CD4-positive, alpha-beta T cell treated with Interleukin-6 for 4 hours (primary cell): Measurements from ENCODE around the gene CHADL.

Experiments used
- DNase-seq: peaks from one replicate; pipeline ENCODE4 v3.0.0-alpha.2; 2020; ENCODE audit warnings: mixed read lengths

The CHADL gene

GRCh38 chr22:41229730-41230400, 10.9 kb downstream of the CHADL start:
- no peak for DNase-seq

DNA sequence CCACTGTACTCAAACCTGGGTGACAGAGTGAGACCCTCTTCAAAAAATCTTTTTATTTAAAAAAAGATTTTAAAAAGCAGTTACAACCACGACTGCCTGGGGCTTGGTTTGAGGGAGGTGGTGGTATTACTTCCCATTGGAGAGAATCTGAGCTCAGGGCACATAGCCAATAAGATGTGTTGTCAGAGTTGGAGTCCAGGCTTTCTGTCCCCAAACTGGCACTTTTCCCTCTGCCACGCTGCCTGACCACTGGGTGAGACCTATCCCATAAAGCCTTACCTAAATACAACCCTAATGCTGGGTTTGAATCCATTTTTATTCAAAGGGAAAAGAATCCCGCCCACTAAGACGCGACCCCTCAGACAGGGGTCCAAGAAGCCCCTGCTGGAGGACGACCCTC, 11.5 kb downstream of the CHADL start:
- no peak for DNase-seq

DNA sequence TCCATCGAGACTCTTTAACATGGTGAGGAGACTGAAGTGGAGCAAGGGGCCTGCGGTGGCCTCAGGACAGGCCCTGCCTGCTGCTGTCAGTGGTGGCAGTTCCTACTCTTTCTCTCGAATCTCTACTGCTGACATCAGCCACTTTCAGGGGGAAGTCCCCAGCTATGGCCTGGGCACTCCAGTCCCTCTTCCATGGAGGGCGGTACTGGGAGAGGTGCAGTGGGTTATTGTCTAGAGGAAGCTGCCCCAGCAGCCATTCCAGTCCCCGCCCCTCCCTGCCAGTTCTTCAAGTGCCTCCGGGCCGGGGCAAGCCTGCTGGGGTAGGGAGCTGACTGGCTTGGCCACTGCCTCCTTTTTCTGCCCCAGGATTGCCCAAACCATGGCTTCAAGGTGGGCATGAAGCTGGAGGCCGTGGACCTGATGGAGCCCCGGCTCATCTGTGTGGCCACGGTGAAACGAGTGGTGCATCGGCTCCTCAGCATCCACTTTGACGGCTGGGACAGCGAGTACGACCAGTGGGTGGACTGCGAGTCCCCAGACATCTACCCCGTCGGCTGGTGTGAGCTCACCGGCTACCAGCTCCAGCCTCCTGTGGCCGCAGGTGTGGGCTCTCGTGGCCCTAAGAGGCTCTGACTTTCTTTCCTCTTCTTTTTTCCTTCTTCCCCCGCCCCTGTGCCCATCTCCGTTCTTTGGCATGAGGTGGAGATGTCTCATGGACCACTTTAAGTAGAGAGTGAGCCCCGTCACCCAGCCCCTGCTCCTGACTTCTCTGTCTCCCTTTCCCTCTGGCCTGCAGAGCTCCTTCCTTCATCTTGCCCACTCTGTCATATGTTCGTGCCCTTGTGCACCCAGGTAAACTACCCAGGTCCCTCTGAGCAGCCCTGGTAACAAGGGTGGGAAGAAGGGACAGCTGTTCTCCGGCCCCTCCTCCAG, 13.7 kb downstream of the CHADL start:
- no peak for DNase-seq

GRCh38 chr22:41223535-41223934, 17.2 kb downstream of the CHADL start:
- DNase-seq = no peak

- no peak for DNase-seq
Observed at GRCh38 chr22:41222846-41223507, 17.8 kb downstream of the CHADL start.

- DNase-seq = peak; percentile 42
Observed at GRCh38 chr22:41217553-41218157, 23.1 kb downstream of the CHADL start.

DNA sequence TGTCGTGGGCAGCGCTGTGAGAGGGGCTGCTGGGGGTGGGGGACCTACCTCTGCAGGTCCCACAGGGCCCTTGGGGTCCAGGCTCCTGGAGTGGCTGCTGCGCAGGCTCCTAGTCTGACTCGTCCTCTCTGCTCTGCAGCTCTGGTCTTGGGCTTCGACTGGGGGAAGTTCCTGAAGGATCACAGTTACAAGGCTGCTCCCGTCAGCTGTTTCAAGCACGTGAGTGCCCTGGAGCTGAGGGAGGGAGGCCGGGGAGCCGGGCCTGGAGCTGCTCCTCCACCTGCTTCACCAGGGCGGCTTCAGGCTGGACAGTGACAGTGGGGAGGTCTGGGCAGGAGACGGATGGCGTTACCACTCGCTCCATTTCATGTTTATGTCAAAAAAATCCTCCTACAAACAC, 23.7 kb downstream of the CHADL start:
- DNase-seq = no peak

GRCh38 chr22:41215926-41216325, 24.8 kb downstream of the CHADL start:
- DNase-seq = no peak

GRCh38 chr22:41215409-41215808, 25.3 kb downstream of the CHADL start:
- DNase-seq = no peak

GRCh38 chr22:41206719-41207118, 34.0 kb downstream of the CHADL start:
- DNase-seq = no peak

DNA sequence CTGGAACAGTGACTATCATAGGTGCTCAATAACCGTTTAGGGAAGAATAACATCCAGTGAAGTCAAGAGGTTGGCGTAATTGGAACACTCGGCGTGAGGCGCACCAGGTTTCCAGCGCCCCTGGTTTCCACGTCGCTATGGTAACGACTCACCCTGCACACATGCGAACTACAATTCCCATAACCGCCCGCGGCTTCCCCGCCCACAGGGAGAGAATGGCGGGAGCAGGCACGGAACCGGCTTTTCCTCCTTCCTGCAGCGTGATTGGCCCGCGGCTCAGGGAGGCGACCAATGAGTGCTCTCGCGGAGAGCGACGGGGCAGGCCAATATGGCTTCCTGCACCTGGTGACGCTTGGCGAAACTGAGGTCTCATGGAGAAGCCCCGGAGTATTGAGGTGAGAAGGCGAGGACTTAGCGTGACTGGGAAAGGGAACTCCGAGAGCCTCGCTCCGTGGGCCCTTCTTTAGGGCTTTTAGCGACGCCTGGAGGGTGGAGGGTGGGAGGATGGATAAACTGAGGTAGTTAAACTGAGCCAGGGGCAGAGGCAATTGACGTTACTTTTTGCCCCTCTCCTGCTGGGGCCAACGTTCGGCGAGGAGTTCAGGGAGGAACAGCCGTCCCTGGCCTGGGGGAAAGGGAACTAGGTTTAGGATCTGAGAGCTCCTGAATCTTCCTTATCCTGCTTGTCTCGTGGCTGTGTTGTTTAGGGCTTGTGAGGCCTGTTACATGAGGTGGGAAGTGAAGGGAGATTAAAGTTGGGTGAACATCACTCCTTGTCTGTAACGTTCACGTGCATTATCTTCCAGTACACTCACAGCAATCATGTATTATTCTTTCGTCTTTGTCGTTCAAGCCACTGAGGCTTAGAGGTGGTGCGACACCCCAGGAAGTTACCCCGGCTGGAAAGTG, 35.5 kb downstream of the CHADL start, which contains the start of gene L3MBTL2:
L3MBTL2 (plus strand) TSS at position 321 of the 909 bp plus-strand sequence; CDS start at position 372, 51 bp downstream.
- DNase-seq = peak; percentile 98

DNA sequence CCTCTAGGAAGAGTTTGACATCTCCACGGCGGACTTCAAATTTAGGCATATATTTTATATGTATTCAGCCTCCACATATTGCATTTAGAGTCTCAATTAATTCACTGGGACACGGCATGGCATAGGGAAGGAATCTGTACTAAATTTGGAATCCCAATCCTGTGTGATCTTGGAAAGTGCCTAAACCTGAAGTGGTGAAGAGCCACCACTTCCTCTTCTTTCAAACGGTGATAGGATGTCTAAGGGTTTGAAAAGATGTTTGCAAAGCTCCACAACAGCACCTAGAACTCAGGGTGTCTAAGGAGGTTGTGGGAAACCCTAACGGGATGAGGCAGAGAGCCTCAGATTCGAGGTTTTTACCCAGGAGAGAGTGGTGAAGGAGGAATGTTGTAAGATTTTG, 36.7 kb downstream of the CHADL start:
- no peak for DNase-seq

DNA sequence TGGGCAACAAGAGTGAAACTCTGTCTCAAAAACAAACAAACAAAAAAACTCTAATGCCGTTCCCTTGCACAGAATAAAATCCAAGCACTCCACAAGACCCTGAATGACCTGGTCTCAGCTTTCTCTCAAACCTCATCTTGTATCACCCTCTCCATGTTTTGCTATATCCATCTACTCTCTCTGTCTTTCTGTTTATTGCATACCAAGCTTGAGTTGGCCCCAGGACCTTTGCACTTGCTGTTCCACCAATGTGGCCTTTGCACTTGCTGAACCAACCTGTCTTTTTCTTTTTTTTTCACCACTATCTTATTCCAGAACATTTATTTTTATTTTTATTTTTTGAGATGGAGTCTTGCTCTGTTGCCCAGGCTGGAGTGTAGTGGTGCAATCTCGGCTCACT, 37.6 kb downstream of the CHADL start:
- DNase-seq = no peak

- no peak for DNase-seq
Observed at GRCh38 chr22:41201141-41201540, 39.6 kb downstream of the CHADL start.

GRCh38 chr22:41198027-41198580, 42.6 kb downstream of the CHADL start:
- peak; percentile 68 for DNase-seq

DNA sequence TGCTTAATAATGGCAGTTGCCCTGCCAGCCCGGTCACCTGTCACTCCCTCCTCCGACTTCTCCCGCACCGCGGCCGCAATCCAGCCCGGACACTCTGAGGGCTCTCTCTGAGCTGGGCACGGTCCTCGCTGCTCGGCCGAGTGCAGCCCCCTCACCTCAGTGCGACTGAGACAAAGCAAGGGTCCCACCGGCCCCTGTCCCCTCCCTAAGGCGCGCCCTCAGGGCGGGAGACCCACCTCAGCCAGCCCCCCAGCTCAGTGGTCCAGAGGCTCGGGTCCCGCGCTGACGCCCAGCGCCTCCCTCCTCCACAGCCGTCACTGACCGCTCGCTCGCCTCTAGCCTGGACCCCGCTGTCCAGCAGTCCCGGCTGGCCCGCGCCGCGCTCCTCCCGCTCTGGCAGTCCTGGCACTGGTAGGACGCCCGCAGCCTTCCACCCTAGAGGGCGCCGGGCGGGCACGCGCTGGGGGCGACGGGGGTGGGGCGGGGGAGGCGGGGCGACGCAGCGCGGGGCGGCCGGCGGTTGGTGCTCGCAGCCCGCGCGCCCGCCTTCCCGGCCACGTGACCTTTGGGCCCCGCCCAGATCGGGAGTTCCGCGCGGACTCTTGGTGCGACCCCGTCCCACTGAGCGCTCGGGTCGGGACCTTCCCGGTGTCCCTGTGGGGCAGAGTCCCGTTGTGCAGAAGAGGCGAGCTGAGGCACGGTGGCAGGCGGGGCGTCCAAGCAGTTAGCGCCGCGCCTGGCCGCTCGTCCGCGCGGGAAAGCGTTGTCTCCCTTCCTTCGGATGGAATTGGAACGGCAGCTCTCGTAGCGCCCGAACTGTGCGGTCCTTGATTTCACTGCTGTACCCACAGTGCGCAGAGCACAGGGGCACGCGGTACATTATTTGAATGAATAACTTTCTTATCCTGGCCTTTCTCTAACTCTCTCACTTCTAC, 43.4 kb downstream of the CHADL start:
- DNase-seq = peak; percentile 91

DNA sequence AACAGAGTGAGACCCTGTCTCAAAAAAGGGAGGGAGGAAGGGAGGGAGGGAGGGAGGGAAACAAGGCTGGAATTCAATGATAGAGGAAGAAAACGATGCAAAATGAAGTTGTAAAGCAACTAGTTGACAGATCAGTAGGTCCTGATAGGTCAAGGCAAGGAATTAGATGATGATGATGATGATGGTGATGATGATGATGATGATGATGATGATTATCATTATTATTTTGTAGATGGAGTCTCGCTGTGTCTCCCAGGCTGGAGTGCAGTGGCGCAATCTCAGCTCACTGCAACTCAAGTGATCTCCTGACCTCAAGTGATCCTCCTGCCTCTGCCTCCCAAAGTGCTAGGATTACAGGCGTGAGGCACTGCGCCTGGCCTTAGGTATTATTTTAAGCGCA, 46.9 kb downstream of the CHADL start:
- DNase-seq = no peak

- DNase-seq = no peak
Observed at GRCh38 chr22:41191467-41191866, 49.3 kb downstream of the CHADL start.

GRCh38 chr22:41184679-41185078, 56.1 kb downstream of the CHADL start:
- no peak for DNase-seq
